Measurements from ENCODE around the gene ATP5MC2.
"Not testable (repeated sequence)": the region's sequence is repeated elsewhere in the genome, so short reads cannot be mapped to it uniquely, and the experiment has no call there.

ATP5MC2 gene

GRCh38 chr12:53645165-53645564, 30.7 kb downstream of the ATP5MC2 start:
- Histone ChIP-seq H3K27me3 (ENCODE audit: low read depth, low read length) (no peaks in the 10 kb centered on the region), H3K9me3 (ENCODE audit: control insufficient read depth in 1 of 2, low read length in 2 of 2) (no peaks in the 10 kb centered on the region), H3K4me1 (ENCODE audit: control insufficient read depth in 1 of 2, insufficient read depth in 2 of 2, low read length in 2 of 2) (no peaks in the 10 kb centered on the region), H3K36me3 (ENCODE audit: control insufficient read depth in 1 of 2, insufficient read depth in 2 of 2, low read length in 2 of 2) (no peaks in the 10 kb centered on the region), H3K27ac (ENCODE audit: low read length) (no peak overlapping the region), H3K4me3 (ENCODE audit: low read depth in 1 of 2, low read length in 2 of 2) (no peak overlapping the region)

DNA sequence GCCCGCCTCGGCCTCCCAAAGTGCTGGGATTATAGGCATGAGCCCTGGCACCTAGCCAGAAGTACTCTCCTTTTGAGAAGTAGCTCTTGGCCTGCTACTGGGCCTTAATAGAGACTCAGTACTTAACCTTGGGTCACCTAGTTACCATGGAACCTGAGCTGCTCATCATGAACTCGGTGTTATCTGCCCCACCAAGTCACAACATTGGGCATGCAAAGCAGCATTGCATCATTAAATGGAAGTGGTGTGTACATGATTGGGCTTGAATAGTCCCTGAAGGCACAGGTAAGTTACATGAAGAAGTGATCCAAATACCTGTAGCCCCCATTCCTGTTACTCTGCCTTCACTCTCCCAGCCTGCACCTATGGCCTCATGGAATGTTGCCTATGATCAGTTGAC, 31.8 kb downstream of the ATP5MC2 start:
- H3K9me3 ChIP-seq (ENCODE audit: control insufficient read depth in 1 of 2, low read length in 2 of 2), result no peaks in the 10 kb centered on the region
- no peaks in the 10 kb centered on the region for H3K4me1 ChIP-seq (ENCODE audit: control insufficient read depth in 1 of 2, insufficient read depth in 2 of 2, low read length in 2 of 2)
- H3K4me3 ChIP-seq (ENCODE audit: low read depth in 1 of 2, low read length in 2 of 2), result no peak overlapping the region
- no peaks in the 10 kb centered on the region for H3K36me3 ChIP-seq (ENCODE audit: control insufficient read depth in 1 of 2, insufficient read depth in 2 of 2, low read length in 2 of 2)
- H3K27ac ChIP-seq (ENCODE audit: low read length), result no peak overlapping the region
- H3K27me3 ChIP-seq (ENCODE audit: low read depth, low read length), result no peaks in the 10 kb centered on the region

DNA sequence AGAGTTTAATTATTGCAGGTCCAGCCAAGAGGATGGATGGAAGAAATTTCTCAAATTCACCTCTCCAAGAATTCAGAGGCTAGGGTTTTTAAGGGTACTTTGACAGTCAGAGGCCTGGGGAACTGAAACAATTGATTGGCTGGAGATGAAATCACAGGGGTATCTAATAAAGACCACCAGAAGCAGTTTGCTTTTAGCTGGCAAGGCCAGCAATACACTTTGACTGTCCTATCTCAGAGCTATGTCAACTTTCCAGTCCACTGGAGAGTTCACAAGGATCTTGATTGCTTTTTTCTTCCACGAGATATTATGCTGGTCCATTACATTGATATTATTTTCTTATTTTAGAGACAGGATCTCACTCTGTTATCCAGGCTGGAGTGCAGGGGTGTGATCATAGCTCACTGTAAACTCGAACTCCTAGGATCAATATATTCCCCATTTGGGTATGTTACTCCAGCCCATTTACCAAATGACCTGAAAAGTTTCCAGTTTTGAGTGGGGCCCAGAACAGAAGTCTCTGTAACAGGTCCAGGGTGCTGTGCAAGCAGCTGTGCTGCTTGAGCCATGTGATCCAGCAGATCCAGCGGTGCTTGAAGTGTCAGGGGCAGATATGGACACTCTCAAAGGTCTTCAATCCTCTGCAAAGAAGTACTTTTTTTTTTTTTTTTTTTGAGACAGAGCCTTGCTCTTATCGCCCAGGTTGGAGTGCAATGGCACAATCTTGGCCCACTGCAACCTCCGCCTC, 32.5 kb downstream of the ATP5MC2 start:
- H3K4me1 ChIP-seq (ENCODE audit: control insufficient read depth in 1 of 2, insufficient read depth in 2 of 2, low read length in 2 of 2), result no peaks in the 10 kb centered on the region
- H3K27me3 ChIP-seq (ENCODE audit: low read depth, low read length), result no peaks in the 10 kb centered on the region
- no peak overlapping the region for H3K4me3 ChIP-seq (ENCODE audit: low read depth in 1 of 2, low read length in 2 of 2)
- no peaks in the 10 kb centered on the region for H3K36me3 ChIP-seq (ENCODE audit: control insufficient read depth in 1 of 2, insufficient read depth in 2 of 2, low read length in 2 of 2)
- no peak overlapping the region for H3K27ac ChIP-seq (ENCODE audit: low read length)
- no peaks in the 10 kb centered on the region for H3K9me3 ChIP-seq (ENCODE audit: control insufficient read depth in 1 of 2, low read length in 2 of 2)

GRCh38 chr12:53638057-53638456, 37.8 kb downstream of the ATP5MC2 start:
- no peaks in the 10 kb centered on the region for H3K4me1 ChIP-seq (ENCODE audit: control insufficient read depth in 1 of 2, insufficient read depth in 2 of 2, low read length in 2 of 2)
- no peak overlapping the region for H3K27ac ChIP-seq (ENCODE audit: low read length)
- H3K4me3 ChIP-seq (ENCODE audit: low read depth in 1 of 2, low read length in 2 of 2), result no peak overlapping the region
- no peaks in the 10 kb centered on the region for H3K9me3 ChIP-seq (ENCODE audit: control insufficient read depth in 1 of 2, low read length in 2 of 2)
- no peaks in the 10 kb centered on the region for H3K27me3 ChIP-seq (ENCODE audit: low read depth, low read length)
- H3K36me3 ChIP-seq (ENCODE audit: control insufficient read depth in 1 of 2, insufficient read depth in 2 of 2, low read length in 2 of 2), result no peaks in the 10 kb centered on the region

GRCh38 chr12:53636641-53637040, 39.2 kb downstream of the ATP5MC2 start:
- Histone ChIP-seq H3K4me1 (ENCODE audit: control insufficient read depth in 1 of 2, insufficient read depth in 2 of 2, low read length in 2 of 2) (no peaks in the 10 kb centered on the region), H3K36me3 (ENCODE audit: control insufficient read depth in 1 of 2, insufficient read depth in 2 of 2, low read length in 2 of 2) (no peaks in the 10 kb centered on the region), H3K9me3 (ENCODE audit: control insufficient read depth in 1 of 2, low read length in 2 of 2) (no peaks in the 10 kb centered on the region), H3K4me3 (ENCODE audit: low read depth in 1 of 2, low read length in 2 of 2) (no peak overlapping the region), H3K27me3 (ENCODE audit: low read depth, low read length) (no peaks in the 10 kb centered on the region), H3K27ac (ENCODE audit: low read length) (no peak overlapping the region)

DNA sequence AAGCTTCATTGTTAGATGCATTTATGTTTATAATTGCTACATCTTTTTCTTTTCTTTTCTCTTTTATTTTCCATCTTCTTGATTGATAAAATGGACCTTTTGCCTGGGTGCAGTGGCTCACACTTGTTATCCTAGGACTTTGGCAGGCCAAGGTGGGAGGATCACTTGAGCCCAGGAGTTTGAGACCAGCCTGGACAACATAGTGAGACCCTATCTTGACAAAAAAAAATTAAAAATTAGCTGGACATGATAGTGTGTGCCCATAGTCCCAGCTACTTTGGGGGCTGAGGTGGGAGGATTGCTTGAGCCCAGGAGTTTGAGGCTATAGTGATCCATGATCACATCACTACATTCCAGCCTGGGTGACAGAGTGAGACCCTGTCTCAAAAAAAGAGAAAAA, 40.2 kb downstream of the ATP5MC2 start:
- not testable (repeated sequence) for H3K36me3 ChIP-seq (ENCODE audit: control insufficient read depth in 1 of 2, insufficient read depth in 2 of 2, low read length in 2 of 2); H3K9me3 ChIP-seq (ENCODE audit: control insufficient read depth in 1 of 2, low read length in 2 of 2); H3K27ac ChIP-seq (ENCODE audit: low read length); H3K4me3 ChIP-seq (ENCODE audit: low read depth in 1 of 2, low read length in 2 of 2); H3K4me1 ChIP-seq (ENCODE audit: control insufficient read depth in 1 of 2, insufficient read depth in 2 of 2, low read length in 2 of 2); H3K27me3 ChIP-seq (ENCODE audit: low read depth, low read length)

GRCh38 chr12:53631721-53632120, 44.2 kb downstream of the ATP5MC2 start:
- H3K27ac ChIP-seq (ENCODE audit: low read length), result no peak overlapping the region
- H3K4me3 ChIP-seq (ENCODE audit: low read depth in 1 of 2, low read length in 2 of 2), result no peak overlapping the region
- no peaks in the 10 kb centered on the region for H3K36me3 ChIP-seq (ENCODE audit: control insufficient read depth in 1 of 2, insufficient read depth in 2 of 2, low read length in 2 of 2)
- no peaks in the 10 kb centered on the region for H3K4me1 ChIP-seq (ENCODE audit: control insufficient read depth in 1 of 2, insufficient read depth in 2 of 2, low read length in 2 of 2)
- no peaks in the 10 kb centered on the region for H3K27me3 ChIP-seq (ENCODE audit: low read depth, low read length)
- no peaks in the 10 kb centered on the region for H3K9me3 ChIP-seq (ENCODE audit: control insufficient read depth in 1 of 2, low read length in 2 of 2)

GRCh38 chr12:53627919-53628318, 48.0 kb downstream of the ATP5MC2 start:
- Histone ChIP-seq H3K4me1 (ENCODE audit: control insufficient read depth in 1 of 2, insufficient read depth in 2 of 2, low read length in 2 of 2) (peaks cover 13 to 17% of the 10 kb centered on the region in 2 donors), H3K27ac (ENCODE audit: low read length) (no peak overlapping the region), H3K27me3 (ENCODE audit: low read depth, low read length) (no peaks in the 10 kb centered on the region), H3K36me3 (ENCODE audit: control insufficient read depth in 1 of 2, insufficient read depth in 2 of 2, low read length in 2 of 2) (peaks cover 0 to 4% of the 10 kb centered on the region in 2 donors), H3K4me3 (ENCODE audit: low read depth in 1 of 2, low read length in 2 of 2) (no peak overlapping the region), H3K9me3 (ENCODE audit: control insufficient read depth in 1 of 2, low read length in 2 of 2) (no peaks in the 10 kb centered on the region)

DNA sequence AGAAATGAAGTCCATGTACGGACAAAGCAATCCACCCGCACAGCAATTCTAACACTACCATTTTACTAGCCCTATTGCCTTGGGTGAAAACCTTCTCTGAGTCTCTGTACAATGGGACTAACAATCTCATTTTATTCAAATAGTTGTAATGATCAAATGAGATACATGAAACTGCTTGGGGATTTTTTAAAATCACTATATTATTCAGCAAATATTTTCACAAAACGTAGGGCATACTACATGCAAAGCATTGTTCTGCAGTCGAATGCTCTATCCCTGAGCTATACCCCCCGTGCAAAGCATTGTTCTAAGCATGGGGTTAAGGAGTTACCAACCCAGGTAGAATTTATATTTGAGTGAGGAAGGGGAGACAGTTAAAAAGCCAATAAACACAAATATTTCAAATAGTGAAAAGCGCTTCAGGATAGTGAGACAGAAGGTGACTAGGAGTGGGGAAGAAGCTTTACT, 49.1 kb downstream of the ATP5MC2 start:
- H3K27me3 ChIP-seq (ENCODE audit: low read depth, low read length), result no peaks in the 10 kb centered on the region
- peaks cover 16 to 22% of the 10 kb centered on the region in 2 donors for H3K4me1 ChIP-seq (ENCODE audit: control insufficient read depth in 1 of 2, insufficient read depth in 2 of 2, low read length in 2 of 2)
- H3K9me3 ChIP-seq (ENCODE audit: control insufficient read depth in 1 of 2, low read length in 2 of 2), result no peaks in the 10 kb centered on the region
- peaks cover 0 to 4% of the 10 kb centered on the region in 2 donors for H3K36me3 ChIP-seq (ENCODE audit: control insufficient read depth in 1 of 2, insufficient read depth in 2 of 2, low read length in 2 of 2)
- H3K4me3 ChIP-seq (ENCODE audit: low read depth in 1 of 2, low read length in 2 of 2), result peak overlapping the region; percentile 73 to 92
- no peak overlapping the region for H3K27ac ChIP-seq (ENCODE audit: low read length)

- H3K4me1 ChIP-seq (ENCODE audit: control insufficient read depth in 1 of 2, insufficient read depth in 2 of 2, low read length in 2 of 2), result peaks cover 16 to 22% of the 10 kb centered on the region in 2 donors
- peak within 1 kb of the TSS; percentile 92 for H3K27ac ChIP-seq (ENCODE audit: low read length)
- no peaks in the 10 kb centered on the region for H3K27me3 ChIP-seq (ENCODE audit: low read depth, low read length)
- H3K4me3 ChIP-seq (ENCODE audit: low read depth in 1 of 2, low read length in 2 of 2), result peak within 1 kb of the TSS; percentile 73 to 92
- H3K36me3 ChIP-seq (ENCODE audit: control insufficient read depth in 1 of 2, insufficient read depth in 2 of 2, low read length in 2 of 2), result peaks cover 0 to 4% of the 10 kb centered on the region in 2 donors
- no peaks in the 10 kb centered on the region for H3K9me3 ChIP-seq (ENCODE audit: control insufficient read depth in 1 of 2, low read length in 2 of 2)
Measured at GRCh38 chr12:53625946-53626701, 49.8 kb downstream of the ATP5MC2 start, which contains the start of gene ATF7. ATF7 (minus strand) TSS chr12:53626382; CDS start chr12:53601000, 25,382 bp downstream.

DNA sequence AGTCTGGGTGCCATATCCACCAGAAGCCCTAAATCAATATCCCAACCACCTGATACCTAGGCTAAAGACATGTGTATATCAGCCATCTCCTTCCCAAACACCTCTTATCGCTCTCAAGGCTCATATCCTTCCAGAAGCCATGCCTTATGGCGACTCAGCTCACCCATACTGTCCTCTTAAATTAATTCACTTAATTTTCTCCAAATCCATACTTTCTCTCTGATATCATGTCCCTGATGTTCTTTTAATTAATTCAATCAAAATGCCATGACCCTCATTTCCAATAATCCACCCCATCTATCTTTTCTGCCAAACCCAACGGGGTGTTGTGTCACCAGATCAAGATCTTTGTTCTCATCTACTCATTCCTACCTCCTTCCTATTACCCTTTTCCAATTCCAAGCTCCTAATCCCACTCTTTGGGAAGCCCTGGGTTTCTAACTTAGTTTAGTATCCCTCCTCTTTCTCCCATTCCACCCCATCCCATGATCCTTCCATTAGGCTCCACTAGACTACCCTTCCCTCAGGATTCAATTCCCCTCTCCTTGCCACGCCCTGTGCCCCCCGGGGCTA, 50.4 kb downstream of the ATP5MC2 start:
- H3K4me1 ChIP-seq (ENCODE audit: control insufficient read depth in 1 of 2, insufficient read depth in 2 of 2, low read length in 2 of 2), result peaks cover 16 to 22% of the 10 kb centered on the region in 2 donors
- peak overlapping the region; percentile 92 for H3K27ac ChIP-seq (ENCODE audit: low read length)
- H3K36me3 ChIP-seq (ENCODE audit: control insufficient read depth in 1 of 2, insufficient read depth in 2 of 2, low read length in 2 of 2), result peaks cover 0 to 4% of the 10 kb centered on the region in 2 donors
- peak overlapping the region; percentile 73 to 92 for H3K4me3 ChIP-seq (ENCODE audit: low read depth in 1 of 2, low read length in 2 of 2)
- no peaks in the 10 kb centered on the region for H3K27me3 ChIP-seq (ENCODE audit: low read depth, low read length)
- no peaks in the 10 kb centered on the region for H3K9me3 ChIP-seq (ENCODE audit: control insufficient read depth in 1 of 2, low read length in 2 of 2)

Measured in muscle layer of duodenum (tissue), 2 donors.